ENCODE measurements around the gene LRRC37A3. TPM values are rescaled to one million over a fixed set of nuclear protein-coding genes. Genes with fewer than 3 reads are reported as not detected.
"Not testable (repeated sequence)": the region's sequence is repeated elsewhere in the genome, so short reads cannot be mapped to it uniquely, and the experiment has no call there.

Gene LRRC37A3
- total RNA-seq (2014; rRNA removed; shearing (Covaris generic)): 3.6 and 6.4 TPM in 2 replicates

DNA sequence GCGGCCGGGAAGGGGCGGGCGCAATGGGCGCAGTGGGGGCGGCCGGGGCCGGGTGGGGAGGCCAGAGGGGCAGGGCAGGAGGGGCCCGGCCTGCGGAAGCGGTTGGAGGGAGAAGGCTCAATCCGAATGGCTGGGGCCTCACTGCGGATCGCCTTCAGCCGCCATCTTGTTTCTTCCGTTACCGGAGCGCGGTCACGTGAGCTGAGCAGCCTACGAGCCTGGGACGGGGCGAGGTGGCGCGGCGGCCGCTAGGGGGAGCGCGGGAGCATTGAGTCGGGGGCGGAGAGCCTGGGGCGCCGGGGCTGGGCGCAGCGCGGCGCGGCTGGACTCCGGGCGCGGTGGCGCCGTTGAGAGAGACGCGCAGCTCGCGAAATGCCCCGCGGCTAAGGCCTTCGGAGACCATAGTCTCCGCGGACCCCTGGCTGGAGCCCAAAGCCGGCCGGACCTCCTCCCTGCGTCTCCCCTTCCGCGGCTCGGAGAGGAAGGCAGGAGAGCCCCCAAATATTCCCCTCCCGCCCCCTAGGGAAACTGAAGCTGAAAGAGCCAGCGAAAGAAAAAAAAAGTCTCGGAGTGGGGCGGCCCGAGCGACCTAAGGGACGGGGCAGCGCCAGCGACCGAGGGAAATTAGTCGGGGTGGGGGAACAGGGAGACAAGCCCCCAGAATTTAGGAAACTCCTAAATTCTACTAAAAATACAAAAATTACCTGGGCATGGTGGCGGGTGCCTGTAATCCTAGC lies at the start of gene LRRC37A3:
LRRC37A3 (minus strand) TSS at position 190 of the 737 bp plus-strand sequence. CDS start 22,221 bp downstream, outside the sequence.
- peak; percentile 83 for DNase-seq (ENCODE audit: low spot score)

GRCh38 chr17:64965873-64966287 lies 46.6 kb upstream of the LRRC37A3 start:
- DNase-seq (ENCODE audit: low spot score): peak; percentile 43

DNA sequence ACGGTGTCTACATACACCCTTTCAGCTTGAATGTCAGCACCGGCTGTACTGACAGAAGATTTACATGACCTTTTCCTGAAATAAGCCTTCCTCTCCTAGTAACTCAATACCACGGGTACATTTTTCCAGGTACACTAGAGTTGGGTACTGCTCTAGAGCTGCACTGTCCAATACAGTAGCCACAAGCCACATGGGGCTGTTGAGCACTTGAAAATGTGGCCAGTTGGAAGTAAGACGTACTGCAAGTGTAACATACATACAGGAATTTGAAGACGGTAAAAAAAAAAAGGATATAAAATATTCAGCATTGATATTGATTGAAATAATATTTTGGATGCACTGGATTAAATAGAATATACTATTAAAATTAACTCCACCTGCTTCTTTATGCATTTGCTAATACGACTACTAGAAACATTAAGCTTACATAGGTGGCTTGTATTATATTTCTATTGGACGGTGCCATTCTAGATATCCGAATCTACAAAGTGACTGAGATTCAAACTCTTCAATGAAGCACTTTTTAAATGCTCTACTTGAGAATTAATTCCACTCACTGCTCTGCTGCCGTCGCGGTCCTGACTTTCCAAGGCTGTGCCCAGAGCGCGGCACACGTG lies 46.1 kb upstream of the LRRC37A3 start:
- DNase-seq (ENCODE audit: low spot score): not testable (repeated sequence)

DNA sequence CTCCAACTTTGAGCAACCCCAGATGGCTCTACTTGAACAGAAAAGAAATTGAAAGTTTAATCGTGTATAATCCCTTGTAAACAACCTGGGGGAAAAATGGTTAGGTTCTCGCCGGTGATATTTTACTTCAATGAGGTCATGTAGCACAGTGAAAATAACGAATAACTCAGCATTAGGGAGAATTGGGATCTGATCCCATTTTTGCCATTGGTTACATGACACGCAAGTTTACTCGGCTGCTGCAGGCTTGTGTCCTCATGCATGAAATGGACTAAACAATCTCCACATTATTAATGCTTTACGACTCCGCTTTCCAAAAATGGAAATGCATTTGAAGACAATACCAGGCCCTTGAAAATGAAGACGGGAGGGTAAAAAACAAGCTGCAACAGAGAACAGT lies 45.5 kb upstream of the LRRC37A3 start:
- no peak for DNase-seq (ENCODE audit: low spot score)

GRCh38 chr17:64963814-64964213 lies 44.5 kb upstream of the LRRC37A3 start:
- not testable (repeated sequence) for DNase-seq (ENCODE audit: low spot score)

- DNase-seq (ENCODE audit: low spot score): peak; percentile 66
Observed at GRCh38 chr17:64961563-64962378, 42.5 kb upstream of the LRRC37A3 start.

DNA sequence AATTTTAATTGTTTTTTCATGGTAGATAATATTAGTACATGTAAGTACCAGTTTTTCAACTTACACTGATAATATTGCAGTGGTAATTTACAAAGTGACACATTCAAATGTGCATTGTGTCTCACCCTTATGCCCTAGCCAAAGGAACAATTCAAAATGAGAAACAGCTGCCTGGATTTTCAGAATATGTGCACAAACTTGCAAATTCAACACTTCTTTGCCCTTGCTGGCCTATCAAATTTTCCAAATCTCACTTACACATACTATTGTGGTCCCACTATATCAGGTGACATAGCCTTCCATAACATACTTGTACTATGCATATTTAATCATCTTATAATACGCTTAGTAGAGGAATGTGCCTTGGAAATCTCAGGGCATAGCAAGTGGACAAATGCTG lies 32.6 kb upstream of the LRRC37A3 start:
- no peak for DNase-seq (ENCODE audit: low spot score)

DNA sequence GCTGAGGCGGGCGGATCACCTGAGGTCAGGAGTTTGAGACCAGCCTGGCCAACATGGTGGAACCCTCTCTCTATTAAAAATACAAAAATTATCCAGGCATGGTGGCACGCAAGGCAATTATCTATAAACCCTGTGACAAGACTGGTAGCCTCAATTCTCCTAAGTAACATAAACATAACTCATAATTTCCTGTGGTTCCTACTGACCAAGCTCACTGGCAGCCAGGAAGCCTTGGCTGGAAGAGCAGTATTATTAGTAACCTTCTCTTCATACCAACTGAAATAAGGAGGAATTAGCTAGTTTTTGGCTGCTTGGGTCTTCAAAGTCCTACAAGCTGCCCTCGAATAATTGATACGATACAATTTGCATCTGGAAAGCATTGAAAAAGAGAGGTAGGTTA lies 31.6 kb upstream of the LRRC37A3 start:
- no peak for DNase-seq (ENCODE audit: low spot score)

GRCh38 chr17:64947152-64947551 lies 27.9 kb upstream of the LRRC37A3 start:
- no peak for DNase-seq (ENCODE audit: low spot score)

GRCh38 chr17:64941761-64942160 lies 22.5 kb upstream of the LRRC37A3 start:
- DNase-seq (ENCODE audit: low spot score): no peak

GRCh38 chr17:64941045-64941444 lies 21.8 kb upstream of the LRRC37A3 start:
- no peak for DNase-seq (ENCODE audit: low spot score)

GRCh38 chr17:64940055-64940454 lies 20.8 kb upstream of the LRRC37A3 start:
- no peak for DNase-seq (ENCODE audit: low spot score)

DNA sequence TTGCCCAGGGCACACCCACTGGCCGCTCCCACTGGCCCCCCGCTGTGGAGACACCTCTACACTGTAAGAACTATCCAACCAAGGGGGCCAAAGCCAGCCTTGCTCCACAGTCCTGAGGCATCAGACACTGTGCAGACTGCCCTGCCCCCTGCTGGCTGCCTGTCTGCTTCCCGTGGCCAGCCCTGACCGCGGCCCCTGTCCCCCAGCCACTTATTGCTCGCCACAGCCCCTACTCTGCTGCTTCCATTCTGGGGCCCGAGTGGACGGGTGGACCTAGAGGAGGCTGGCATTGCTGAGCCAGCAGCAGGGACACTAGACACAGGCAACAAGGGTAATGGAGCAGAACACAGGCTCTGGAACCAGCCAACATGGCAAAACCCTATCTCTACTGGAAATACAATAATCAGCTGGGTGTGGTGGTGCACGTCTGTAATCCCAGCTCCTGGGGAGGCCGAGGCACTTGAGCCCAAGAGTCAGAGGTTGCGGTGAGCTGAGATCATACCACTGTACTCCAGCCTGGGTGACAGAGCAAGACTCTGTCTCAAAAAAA lies 19.7 kb upstream of the LRRC37A3 start:
- DNase-seq (ENCODE audit: low spot score): no peak

DNA sequence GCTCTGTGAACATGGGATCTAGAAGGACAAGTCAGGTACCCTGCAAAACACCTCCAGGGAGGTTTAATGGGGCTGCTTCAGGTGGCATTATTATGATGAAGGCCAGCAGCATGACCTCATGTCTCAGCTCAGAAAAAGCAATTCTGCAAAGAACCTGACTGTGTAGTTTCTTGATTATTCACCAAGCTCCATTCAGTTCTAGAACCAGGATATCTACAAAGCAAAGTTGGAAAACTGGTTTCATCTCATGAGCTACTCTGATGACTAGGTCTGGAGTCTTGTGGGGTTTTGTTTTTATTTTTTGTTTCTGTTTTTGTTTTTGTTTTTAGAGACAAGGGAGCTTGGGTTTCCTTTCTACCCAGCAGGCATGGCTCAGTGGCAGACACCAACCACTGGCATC lies 19.0 kb upstream of the LRRC37A3 start:
- DNase-seq (ENCODE audit: low spot score): no peak

GRCh38 chr17:64936117-64936516 lies 16.8 kb upstream of the LRRC37A3 start:
- DNase-seq (ENCODE audit: low spot score): no peak

- DNase-seq (ENCODE audit: low spot score): not testable (repeated sequence)
Observed at GRCh38 chr17:64934284-64934778, 15.1 kb upstream of the LRRC37A3 start.

DNA sequence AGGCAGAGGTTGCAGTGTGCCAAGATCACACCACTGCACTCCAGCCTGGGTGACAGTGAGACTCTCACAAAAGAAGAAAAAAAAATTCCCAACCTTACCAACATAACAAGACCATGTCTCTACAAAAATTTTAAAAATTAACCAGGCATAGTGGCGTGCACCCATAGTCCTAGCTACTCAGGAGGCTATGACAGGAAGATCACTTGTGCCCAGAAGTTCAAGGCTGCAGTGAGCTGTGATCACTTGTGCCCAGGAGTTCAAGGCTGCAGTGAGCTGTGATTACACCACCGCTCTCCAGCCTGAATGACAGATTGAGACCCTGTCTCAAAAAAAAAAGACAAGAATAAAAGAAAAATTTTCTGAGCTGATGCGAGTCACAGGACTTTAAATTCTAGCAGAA lies 13.6 kb upstream of the LRRC37A3 start:
- not testable (repeated sequence) for DNase-seq (ENCODE audit: low spot score)

GRCh38 chr17:64930374-64930773 lies 11.1 kb upstream of the LRRC37A3 start:
- not testable (repeated sequence) for DNase-seq (ENCODE audit: low spot score)

GRCh38 chr17:64929419-64930209 lies 10.3 kb upstream of the LRRC37A3 start:
- peak; percentile 63 for DNase-seq (ENCODE audit: low spot score)

GRCh38 chr17:64928701-64929100 lies 9.4 kb upstream of the LRRC37A3 start:
- DNase-seq (ENCODE audit: low spot score): not testable (repeated sequence)

DNA sequence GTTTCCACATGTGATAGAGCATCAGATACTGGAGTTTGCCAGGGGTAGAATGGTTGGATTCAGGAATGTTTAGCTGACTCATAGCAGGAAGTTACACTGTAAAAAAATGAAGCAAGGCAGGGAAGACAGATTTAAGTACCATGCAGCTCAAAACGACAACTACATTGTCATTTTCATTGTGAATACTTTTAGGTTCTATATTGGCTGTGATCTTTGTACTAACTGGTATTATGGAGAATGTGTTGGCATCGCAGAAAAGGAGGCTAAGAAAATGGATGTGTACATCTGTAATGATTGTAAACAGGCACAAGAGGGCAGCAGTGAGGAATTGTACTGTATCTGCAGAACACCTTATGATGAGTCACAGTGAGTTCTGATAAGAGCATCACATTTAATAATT lies 8.2 kb upstream of the LRRC37A3 start:
- peak; percentile 85 for DNase-seq (ENCODE audit: low spot score)
